ENCODE measurements around the gene EYS. TPM values are rescaled to one million over a fixed set of nuclear protein-coding genes. Genes with fewer than 3 reads are reported as not detected.

The EYS gene
- total RNA-seq, 1 experiment from 2014 or later: not detected

DNA sequence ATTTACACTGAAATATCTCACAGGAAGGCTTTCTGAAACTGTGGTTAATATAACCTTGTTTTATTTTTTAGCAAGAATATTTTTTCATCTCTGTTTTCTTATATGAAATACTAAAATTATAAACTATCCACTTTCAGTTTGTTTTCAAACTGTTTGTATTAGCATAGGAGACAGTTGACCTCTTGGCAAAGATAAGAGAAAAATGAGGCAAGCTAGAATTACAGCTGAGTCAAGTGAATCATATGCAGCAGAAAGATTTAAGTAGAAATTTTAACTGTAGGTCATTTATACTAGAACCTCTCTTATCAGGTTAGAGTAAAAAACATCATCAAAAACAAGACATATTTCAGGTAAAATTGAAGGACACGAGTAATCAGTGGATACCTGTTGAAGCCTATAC, 1278.8 kb downstream of the EYS start:
- CTCF ChIA-PET: no interaction called here
- no TSS peak for BruUV-seq (replicated peaks)
- no peaks in the 10 kb centered on the region for H4K20me1 ChIP-seq (ENCODE audit: insufficient read depth)
- H3K4me2 ChIP-seq (ENCODE audit: low read length): no peak overlapping the region
- H3K27ac ChIP-seq (ENCODE audit: low read depth, low read length): no peak overlapping the region
- no peaks in the 10 kb centered on the region for H3K79me2 ChIP-seq (ENCODE audit: insufficient read depth, low read length)
- no peaks in the 10 kb centered on the region for H3K4me1 ChIP-seq (ENCODE audit: control insufficient read depth in 1 of 2, insufficient read depth in 2 of 2, low read length in 2 of 2)
- RAD21 ChIA-PET (ENCODE audit: low non-redundant PET in 1 of 2, low total read pairs in 2 of 2, uncharacterized antibody in 2 of 2, unreplicated experiment in 2 of 2): no interaction called here
- H2AFZ ChIP-seq (ENCODE audit: low read depth, low read length, poor library complexity, severe bottlenecking): no peak overlapping the region
- no peak for DNase-seq (ENCODE audit: low read depth, low spot score)
- ATAC-seq: no peak
- no peak overlapping the region for H3K9ac ChIP-seq (ENCODE audit: low read length)
- POLR2A ChIA-PET: no interaction called here
- H3K9me2 ChIP-seq (ENCODE audit: insufficient read depth): no peaks in the 10 kb centered on the region
- no peaks in the 10 kb centered on the region for H3K36me3 ChIP-seq (ENCODE audit: control insufficient read depth in 1 of 2, insufficient read depth in 2 of 2, low read length in 2 of 2)
- no peaks in the 10 kb centered on the region for H3K27me3 ChIP-seq (ENCODE audit: insufficient read depth, low read length)
- no peak overlapping the region for H3K4me3 ChIP-seq (replicated peaks in 1 of 2; ENCODE audit: low read depth in 1 of 2, low read length in 2 of 2)
- H3K9me3 ChIP-seq (ENCODE audit: control insufficient read depth in 1 of 2, insufficient read depth in 1 of 2, low read depth in 1 of 2, low read length in 2 of 2): peaks cover 0 to 6% of the 10 kb centered on the region in 2 experiments; a peak in 2 of 4 replicates
- TF ChIP-seq POLR2AphosphoS5 (IDR thresholded peaks at IDR 0.05; ENCODE audit: low read depth, low read length): no peak
- TF ChIP-seq JUND (IDR thresholded peaks at IDR 0.05): no peak
- TF ChIP-seq CBX3 (IDR thresholded peaks at IDR 0.05; ENCODE audit: low read depth): no peak
- no peak for TF ChIP-seq POLR2A (IDR thresholded peaks at IDR 0.05; ENCODE audit: borderline replicate concordance, extremely low read depth, insufficient read depth, insufficient read length)
- TF ChIP-seq EGR1 (IDR thresholded peaks at IDR 0.05; ENCODE audit: low read depth): no peak
- TF ChIP-seq ZNF274 (IDR thresholded peaks at IDR 0.05; ENCODE audit: low read depth, low read length): no peak
- TF ChIP-seq FOSL1 (IDR thresholded peaks at IDR 0.05; ENCODE audit: low read depth): no peak
- no peak for TF ChIP-seq ATF3 (IDR thresholded peaks at IDR 0.05)
- no peak for TF ChIP-seq TCF7L2 (IDR thresholded peaks at IDR 0.05; ENCODE audit: borderline replicate concordance, extremely low read depth, insufficient read depth, insufficient read length)
- TF ChIP-seq, protein P1, sequence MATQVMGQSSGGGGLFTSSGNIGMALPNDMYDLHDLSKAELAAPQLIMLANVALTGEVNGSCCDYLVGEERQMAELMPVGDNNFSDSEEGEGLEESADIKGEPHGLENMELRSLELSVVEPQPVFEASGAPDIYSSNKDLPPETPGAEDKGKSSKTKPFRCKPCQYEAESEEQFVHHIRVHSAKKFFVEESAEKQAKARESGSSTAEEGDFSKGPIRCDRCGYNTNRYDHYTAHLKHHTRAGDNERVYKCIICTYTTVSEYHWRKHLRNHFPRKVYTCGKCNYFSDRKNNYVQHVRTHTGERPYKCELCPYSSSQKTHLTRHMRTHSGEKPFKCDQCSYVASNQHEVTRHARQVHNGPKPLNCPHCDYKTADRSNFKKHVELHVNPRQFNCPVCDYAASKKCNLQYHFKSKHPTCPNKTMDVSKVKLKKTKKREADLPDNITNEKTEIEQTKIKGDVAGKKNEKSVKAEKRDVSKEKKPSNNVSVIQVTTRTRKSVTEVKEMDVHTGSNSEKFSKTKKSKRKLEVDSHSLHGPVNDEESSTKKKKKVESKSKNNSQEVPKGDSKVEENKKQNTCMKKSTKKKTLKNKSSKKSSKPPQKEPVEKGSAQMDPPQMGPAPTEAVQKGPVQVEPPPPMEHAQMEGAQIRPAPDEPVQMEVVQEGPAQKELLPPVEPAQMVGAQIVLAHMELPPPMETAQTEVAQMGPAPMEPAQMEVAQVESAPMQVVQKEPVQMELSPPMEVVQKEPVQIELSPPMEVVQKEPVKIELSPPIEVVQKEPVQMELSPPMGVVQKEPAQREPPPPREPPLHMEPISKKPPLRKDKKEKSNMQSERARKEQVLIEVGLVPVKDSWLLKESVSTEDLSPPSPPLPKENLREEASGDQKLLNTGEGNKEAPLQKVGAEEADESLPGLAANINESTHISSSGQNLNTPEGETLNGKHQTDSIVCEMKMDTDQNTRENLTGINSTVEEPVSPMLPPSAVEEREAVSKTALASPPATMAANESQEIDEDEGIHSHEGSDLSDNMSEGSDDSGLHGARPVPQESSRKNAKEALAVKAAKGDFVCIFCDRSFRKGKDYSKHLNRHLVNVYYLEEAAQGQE (IDR thresholded peaks at IDR 0.05; ENCODE audit: low read depth): no peak
- TF ChIP-seq ZBTB33 (IDR thresholded peaks at IDR 0.05; ENCODE audit: extremely low read depth, insufficient replicate concordance, low read length): no peak
- TF ChIP-seq CTCF (IDR thresholded peaks at IDR 0.05 in 2 of 3, conservative IDR thresholded peaks at IDR 0.05 in 1 of 3; ENCODE audit: borderline replicate concordance in 1 of 3, insufficient read depth in 1 of 3, low read depth in 2 of 3, low read length in 2 of 3): no peak
- TF ChIP-seq CEBPB (IDR thresholded peaks at IDR 0.05; ENCODE audit: low read depth): no peak
- no peak for TF ChIP-seq SP1 (IDR thresholded peaks at IDR 0.05; ENCODE audit: low read depth)
- no peak for TF ChIP-seq ZFX (IDR thresholded peaks at IDR 0.05)
- no peak for TF ChIP-seq ELF1 (IDR thresholded peaks at IDR 0.05; ENCODE audit: borderline replicate concordance, low read depth)
- TF ChIP-seq EZH2 (IDR thresholded peaks at IDR 0.05): no peak
- no peak for TF ChIP-seq MAX (IDR thresholded peaks at IDR 0.05)
- TF ChIP-seq RAD21 (IDR thresholded peaks at IDR 0.05; ENCODE audit: low read depth): no peak
- intact Hi-C loops (cut with micrococcal nuclease): no loop called here
